Stimulated activated CD8-positive, alpha-beta memory T cell treated with anti-CD3 and anti-CD28 coated beads, Interleukin-12 subunit alpha, Interleukin-12 subunit beta, amount 100 ng/mL, for 24 hours (primary cell): ENCODE measurements around the gene ATP4A.

Source experiments
- DNase-seq: peaks from one replicate; pipeline ENCODE4 v3.0.0-alpha.2; 2020; ENCODE audit errors: extremely low read depth

ATP4A gene

DNA sequence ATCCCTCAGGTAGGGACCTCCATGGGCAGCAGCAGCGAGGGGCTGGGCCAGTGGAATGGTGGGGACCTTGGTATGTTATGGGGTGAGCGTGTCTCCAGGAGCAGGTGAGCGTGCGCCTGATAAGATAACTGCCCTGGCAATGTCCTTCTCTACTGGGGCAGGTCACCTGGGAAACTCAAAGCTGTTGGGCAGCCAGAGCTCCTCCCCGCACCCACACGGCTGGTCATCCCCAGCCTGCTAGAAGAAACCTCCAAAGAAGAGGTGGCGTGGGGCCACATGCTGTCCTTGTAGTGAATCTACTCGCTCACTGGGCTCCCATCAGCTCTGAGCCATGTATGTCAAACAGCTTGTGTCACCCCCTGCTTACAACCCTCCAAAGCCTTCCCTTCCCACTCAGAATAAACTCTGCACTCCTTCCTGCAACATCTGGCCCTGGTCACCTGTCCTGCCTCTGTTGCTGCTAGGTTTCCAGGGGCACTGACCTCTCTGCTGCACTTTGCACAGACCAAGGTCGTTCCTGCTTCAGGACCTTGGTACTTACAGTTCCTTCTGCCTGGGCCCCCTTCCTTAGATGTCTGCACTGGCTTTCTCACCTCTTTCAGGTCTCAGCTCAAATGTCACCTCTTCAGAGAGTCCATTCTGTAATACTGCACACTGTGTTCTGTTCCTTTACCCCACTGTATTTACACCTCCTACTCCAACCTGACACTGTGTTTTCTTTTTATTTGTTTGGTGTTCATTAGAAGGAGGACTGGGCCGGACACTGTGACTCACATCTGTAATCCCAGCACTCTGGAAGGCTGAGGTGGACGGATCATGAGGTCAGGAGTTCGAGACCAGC is 1.8 kb upstream of the ATP4A start:
- no peak for DNase-seq

DNA sequence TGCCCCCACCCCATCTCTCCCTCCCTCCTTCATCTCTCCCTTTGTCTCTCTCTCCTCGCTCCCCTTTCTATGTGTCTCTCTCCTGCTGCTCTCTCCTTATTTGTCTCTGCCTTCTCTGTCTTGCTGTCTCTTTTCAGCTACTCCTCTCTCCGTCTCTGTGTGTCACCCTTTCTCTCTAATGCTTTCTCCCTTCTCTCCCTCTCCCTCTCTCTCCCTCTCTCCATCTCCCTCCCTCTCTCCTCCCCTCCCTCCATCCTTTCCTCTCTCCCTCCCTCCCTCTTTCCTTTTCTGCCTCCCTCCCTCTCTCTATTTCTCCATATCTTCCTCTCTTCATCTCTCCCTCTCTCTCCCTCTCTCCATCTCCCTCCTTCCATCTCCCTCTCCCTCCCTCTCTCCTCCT is 682 bp downstream of the ATP4A start:
- DNase-seq: no peak

DNA sequence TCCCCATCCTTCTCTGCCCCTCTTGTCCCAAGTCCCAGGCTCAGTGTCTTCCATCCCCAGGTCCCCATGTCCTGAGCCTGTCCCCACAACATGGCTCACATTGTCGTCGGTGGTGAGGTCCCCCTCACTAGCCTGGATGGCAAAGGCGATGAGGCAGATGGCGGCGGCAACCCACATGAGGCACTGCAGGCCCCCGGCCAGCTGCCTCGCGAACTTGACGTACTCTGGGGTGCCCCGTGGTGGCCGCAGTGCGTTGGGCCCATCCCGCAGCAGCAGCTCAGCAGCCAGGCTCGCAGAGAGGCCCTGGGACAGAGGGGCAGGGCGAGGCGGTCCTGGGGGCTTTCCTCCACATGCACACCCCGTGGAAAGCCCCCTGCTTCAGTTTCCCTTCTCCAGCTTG is 1.1 kb downstream of the ATP4A start:
- DNase-seq: no peak

DNA sequence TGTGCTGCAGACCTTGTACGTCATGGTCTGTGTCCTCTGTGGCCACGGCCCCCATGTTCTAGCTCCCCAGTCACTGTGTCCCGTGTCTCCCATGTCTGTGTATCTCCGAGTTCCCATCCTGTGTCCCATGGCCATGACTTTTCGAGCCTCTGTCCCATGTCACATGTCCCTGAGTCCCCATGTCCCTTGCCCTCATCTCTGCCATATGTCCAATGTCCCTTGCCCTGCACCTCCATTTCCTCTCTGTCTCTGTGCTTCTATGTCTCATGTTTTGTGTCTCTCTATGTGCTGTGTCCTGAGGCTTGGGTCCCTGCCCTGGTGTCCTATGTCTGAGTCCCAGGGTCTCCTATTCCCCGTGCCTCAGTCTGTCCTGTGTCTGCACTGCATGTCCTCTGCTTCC is 2.0 kb downstream of the ATP4A start:
- no peak for DNase-seq

DNA sequence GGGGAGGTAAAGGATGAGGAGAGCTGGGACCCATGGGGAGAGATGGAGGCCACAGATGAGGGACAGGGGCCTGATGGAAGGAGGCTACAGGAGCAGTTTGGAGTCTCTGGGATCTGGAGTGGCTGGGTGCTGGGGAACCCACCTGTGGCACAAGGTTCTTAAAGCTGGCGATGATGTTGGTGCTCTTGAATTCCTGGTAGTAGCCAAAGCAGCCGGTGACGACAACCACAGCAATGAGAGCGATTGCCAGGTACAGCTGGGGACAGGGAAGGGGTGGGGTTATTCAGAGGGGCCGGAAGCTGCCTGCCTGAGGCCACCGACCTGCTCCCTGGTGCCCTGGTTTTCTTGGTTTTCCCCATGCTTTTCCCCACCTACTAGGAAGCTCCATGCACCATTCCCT is 2.8 kb downstream of the ATP4A start:
- DNase-seq: no peak

DNA sequence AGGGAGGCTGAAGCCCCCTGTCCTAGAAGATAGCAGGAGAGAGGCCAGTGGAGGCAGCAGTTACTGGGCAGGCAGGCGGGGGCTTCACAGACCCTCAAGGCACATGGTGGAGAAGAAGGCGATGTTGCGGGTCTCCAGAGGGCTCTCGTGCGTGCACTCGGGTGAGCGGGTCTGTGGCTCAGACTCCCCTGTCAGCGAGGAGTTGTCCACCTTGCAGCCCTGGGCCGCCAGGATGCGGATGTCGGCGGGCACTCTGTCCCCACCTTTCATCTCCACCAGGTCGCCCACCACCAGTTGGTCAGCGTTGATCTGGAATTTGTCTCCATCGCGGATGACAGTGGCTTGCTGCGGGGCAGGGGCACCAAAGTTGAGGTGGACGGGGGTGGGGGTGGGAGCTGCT is 3.2 kb downstream of the ATP4A start:
- no peak for DNase-seq

DNA sequence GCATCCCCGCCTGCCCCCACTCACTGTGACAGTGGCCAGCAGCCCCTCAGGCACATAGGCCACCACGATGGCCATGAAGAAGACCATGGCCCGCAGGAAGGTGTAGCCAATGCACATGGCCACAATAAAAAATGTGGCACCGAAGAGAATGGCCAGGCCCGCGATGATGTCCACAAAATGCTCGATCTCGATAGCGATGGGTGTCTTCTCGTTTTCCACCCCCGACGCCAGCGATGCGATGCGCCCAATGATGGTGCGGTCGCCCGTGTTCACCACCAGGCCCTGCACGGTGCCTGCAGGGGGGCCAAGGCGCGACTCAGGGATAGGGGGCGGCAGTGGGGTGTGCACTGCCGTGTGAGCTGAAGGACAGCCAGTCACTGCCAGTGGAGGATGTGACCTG is 3.7 kb downstream of the ATP4A start:
- no peak for DNase-seq

DNA sequence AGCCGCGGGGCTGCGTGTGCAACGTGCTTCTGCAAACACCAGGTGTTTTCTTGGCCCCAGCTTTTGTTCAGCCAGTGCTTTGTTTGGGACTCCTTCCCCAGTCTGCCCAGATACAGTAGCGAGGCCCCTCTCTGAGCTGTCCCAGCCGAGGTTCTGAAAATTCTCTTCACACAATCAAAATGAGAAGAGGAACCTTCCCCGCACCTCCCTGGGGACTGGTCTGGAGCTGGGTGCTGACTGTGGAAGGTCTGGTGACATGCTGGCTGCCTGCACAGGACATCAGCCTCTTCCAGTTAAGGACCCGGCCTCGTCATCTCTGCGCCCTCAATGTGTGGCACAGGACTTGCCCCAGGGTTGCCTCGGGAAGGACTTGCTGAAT is 4.2 kb downstream of the ATP4A start:
- no peak for DNase-seq

DNA sequence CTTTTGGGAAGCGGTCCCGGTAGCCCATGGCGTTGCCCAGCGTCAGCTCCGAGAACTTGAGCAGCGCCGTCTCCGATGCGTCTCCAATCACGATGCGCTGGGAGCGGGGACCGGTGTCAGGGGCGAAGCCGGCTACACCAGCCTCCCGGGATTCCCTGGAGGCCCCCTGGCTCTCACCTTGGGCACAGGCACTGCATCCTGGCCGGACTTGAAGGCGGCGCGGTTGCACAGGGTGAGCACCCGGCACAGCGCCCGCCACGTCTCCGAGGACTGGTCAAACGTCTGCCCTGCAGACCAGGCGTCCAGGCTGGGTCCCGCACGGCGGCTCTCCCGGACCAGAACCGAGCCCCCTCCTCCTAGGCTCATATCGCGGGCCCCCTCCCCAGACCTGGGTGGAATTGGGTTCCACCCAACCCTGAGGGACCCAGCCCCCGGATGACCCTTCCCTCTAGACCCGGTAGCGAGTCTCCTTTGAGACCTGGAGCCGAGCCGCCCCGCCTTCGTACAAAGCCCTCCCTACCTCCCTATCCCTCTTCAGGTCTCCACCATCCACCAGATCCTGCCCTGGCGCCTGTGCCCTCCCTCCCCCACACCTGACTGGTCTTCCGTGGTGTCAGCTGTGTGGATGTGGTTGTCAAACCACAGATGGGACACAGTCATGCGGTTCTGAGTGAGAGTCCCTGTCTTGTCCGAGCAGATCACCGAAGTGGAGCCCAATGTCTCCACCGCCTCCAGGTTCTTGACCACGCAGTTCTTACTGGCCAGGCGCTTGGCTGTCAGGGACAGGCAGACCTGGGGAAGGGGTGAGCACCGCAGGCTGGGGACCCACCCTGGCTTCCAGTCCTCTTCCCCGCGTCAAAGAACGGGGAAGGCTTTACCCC is 4.8 kb downstream of the ATP4A start:
- DNase-seq: no peak

DNA sequence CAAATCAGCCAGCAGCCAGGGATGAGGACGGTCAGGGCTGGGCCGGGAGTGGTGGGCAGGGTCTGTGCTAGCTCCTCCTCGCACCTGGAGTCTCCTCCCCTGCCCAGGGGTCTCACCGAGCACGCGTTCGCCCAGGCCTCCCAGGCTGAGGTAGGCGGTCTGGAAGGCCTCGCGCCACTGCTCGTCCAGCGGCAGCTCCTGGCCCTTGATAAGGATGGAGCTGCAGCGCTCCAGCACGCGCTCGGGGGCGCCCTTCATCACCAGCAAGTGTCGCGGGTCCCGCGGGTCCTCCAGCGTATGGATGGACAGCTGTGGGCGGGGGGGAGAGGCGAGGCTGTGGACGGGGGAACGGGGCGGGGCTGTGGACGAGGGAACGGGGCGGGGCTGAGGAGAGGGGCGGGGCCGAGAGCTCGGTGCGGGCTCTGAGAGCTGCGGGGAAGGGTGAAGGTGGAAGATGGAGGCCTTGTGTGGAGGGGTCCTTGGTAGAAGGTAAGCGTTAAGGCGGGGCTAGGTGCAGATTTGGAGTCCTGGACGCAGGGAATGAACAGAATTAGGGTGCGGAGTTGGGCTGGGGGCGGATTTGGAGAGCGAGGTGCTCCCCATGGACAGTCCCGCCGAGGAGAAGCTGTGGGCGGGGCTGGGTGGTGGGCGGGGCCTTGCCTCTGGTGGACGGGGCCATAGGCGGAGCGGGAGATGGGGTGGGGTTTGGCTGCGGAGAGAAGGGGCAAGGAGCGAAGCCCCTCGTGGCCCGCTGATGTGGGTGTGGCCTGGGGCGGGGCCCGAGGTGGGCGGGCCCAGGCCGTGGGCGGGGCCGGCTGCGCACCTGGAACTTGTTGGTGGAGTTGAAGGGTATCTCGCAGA is 5.7 kb downstream of the ATP4A start:
- DNase-seq: no peak

DNA sequence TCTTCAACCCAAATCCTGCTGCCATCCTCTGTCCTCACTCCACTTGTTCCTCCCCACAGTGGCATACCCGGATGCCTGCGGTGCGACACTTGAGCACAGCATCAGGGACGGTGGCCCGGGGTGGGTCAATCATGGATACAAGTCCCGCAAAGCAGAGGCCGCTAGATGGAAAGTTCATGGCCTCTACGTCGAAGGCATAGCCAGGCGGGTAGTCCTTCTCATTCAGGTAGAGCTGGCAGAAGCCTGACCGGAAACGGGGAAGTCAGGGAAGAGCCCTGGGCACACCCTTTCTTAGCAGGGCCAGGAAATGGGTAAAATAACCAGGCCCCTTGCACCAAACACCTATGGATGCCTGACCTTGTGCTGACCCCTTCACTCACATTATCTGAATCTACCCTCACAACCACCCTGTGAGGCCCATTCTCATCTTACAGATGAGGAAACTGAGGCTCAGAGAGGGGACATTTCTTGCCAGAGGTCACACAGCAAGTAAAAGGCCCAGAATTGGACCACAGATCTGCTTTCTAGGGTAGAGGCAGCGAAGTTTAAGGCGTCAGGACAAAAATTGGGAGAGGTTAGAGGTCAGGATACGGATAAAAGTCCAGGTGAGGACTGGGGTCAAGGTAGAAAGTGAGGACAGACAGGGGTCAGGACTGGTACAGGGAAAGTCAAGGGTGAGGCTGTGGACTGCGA is 6.5 kb downstream of the ATP4A start:
- no peak for DNase-seq

DNA sequence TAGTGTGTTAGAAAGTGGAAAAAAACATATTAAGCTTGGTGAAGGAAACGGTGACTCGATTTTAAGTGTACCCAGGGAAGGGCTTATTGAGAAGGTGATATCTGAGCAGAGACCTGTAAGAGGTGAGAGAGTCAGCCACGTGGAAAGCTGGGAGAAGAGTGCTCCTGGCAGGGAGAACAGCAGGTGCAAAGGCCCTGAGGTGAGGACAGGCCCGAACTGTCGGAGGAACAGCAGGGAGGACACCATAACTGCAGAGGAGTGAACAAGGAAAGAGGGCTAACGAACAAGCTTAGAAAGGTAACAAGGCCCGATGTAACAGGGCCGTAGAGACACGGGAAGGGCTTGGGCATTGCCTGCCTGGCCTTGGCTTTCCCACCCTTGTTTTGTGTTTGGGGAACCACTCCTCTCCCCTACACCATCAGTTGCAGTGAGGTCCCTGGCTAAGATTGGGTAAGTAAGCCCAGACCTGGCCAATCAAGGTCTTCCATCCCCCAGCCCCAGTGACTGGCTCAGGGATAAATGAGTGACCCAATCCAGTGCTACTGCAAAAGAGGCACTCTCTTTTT is 7.3 kb downstream of the ATP4A start:
- no peak for DNase-seq

DNA sequence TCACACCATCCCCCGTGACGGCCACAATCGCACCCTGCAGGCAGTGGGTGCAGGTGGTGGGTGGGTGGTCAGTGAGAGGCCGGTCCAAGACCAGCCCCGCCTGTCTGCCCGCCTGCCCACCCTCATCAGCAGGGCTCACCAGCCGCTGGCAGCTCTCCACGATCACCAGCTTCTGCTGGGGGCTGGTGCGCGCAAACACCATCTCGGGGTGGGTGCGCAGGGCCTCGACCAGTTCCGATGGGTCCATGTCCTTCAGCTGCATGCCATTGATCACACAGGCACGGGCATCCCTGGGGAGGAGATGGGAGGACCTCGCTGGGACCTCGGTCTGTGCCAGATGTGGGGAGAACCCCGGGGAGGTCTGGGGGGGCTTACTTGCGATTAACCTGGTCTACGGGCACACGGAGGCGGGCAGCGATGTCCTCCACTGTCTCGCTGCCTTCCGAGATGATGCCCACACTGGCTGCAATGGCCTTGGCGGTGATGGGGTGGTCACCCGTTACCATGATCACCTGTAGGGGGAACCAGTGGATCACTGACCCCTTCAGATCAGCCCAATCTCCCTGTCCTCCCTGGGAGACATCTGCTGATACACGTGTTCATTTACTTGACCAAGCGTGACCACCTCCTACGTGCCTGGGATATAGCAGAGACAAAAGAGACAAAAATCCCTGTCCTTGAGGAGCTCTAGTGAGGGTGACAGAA is 8.0 kb downstream of the ATP4A start:
- DNase-seq: no peak

DNA sequence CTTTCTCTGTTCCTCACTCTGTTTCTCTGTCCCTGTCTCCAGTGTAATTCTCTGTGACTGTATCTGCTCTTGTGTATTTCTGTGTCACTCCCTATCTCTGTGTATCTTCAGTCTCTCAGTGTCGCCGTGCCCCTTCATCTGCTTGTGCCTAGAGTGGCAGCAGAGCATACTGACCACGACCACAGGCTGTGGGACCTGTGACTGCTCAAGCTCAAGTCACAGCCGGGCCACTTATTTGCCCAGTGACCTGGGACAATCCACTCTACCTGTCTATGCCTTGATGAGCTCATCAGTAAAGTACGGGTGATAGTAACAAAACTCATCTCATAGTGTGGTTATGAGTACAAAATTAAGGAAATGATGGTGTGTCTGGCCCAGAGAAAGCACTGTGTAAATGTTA is 9.4 kb downstream of the ATP4A start:
- DNase-seq: no peak

DNA sequence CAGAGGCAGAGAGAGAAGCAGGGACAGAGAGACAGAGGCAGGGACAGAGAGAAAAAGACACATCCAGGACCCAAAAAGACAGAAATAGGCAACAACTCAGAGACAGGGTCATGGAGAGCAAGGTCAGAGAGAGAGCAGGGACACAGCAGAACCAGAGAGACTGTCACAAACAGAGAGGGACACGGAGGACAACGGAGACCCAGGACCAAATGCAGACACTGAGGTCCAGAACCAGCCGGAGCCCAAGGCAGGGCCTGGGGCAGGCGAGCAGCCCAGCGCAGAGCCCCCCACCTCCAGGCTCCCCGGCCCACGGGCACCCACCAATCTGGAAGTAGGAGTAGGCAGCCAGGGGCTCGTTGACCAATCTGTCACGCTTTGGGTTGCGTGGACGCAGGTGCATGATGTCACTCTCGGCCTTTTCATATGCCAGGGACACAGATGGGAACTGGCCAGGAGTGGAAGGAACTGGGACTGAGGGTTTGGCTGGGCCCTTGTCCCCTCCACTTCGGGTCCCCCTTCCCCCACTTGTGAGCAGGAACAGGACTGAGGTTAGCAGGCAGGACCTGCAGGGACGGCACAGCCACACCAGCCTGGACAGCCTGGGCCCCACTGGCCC is 10.0 kb downstream of the ATP4A start:
- no peak for DNase-seq

DNA sequence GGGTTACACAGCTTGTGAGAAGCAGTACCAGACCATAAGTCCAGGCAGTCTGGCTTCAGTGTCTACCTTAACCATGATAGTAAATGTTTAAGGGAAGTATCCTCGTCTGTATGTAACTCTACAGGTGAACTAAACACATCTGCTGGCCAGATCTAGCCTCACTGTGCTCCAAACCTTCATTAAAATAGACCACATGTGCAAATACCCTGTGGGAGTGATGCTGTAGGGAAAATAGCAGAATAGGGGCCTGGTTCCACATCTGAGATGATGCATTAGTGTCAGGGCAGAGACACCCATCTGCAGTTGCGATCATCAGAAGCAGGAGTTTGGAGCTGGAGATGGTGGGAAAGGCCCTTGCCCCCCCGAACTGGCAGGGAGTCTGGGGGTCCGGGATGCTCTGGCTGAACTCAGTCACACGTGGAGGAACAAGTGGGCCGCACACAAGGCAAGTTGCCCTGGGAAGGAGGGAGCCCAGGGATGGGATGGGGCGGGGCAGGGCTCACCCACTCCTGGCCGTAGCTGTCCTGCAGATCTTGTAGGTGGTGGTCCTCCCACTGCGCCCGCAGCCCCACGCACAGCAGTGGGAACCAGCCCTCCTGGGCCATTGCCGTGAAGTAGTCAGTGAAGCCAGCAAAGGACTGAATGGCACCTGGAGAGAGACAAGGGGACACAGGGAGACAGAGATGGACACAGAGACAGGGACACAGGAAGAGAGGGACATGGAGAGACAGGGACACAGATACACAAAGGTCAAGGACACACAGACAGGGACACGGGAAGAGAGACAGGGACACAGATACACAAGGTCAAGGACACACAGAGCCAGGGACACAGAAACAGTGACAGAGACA is 10.7 kb downstream of the ATP4A start:
- no peak for DNase-seq

DNA sequence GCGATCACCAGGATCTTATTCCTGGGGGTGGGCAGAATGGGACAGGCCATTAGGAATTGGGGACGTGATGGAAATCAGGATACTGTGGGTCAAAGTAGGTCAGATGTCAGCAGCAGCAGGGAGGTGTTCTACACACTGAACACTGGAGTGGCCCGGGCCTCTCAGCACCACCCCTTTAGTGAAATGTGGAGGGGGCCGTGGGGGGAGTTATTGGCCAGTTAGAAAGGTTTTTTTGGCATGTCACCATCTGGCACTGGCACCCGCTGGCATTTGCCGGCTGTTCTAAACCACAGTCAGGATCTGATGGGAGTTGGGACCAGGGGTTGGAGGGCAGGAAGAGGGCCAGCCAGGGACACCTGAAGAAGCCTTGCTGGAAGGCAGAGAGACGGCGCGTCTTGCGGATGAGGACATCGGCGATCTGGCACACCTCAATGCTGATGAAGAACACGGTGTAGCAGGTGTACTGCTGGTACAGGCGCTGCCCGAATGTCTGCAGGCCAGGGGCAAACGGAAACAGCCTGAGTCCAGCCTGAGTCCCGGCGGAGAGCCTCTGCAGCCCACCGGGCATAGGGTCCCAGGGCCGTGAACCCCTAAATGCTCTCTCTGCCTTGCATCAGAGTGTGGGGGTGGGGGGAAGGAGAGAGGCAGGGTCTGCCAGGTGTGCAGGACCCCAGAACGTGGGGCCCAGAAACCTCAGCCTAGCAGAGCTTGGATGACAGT is 12.2 kb downstream of the ATP4A start:
- DNase-seq: no peak

DNA sequence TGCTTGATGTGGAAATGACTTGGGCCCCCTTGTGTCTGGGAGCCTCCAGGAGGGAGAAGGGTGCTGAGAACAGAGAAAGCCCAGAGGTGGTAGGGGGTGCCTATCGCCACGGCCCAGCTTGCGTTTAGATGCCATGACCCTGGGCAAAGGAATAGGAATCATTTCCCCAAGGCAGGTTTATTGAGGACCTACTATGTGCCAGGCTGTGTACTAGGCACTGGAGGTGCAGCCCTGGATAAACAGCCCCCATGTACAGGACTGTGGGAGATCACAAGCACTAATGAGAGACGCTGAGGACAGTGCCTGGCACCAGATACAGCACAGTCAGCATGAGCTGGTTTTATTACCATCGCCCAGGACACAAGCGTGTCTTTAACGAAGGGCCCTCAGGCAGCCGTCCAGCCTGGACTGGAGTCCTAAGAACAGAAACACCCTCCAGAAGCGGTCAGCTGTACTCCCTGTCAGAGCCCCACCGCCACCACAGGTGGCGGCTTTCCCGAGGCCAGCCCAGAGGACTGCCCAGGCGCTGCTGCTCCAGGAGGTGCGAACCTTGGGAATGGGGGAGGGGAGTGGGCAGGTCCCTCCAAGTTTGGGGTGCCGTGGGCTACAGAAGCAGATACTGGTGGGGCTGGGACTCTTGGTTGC is 13.5 kb downstream of the ATP4A start:
- DNase-seq: no peak
